GM12892 (cell line): ENCODE data around the gene NR2C2AP.

Source experiments
- POLR2A ChIP-seq: IDR thresholded peaks from 2 replicates; pipeline ENCODE4 v1.6.1; 2011; ENCODE audit warnings: low read depth, low read length, control low read depth
- POLR2AphosphoS5 ChIP-seq: IDR thresholded peaks from 2 replicates; pipeline ENCODE4 v1.6.1; 2011; ENCODE audit warnings: low read depth, low read length, control low read depth
- TAF1 ChIP-seq: IDR thresholded peaks from 2 replicates; pipeline ENCODE4 v1.6.1; 2011; ENCODE audit warnings: low read depth, mild to moderate bottlenecking, control low read depth, low read length, borderline replicate concordance

GRCh38 chr19:19193926-19194325 is 9.3 kb downstream of the NR2C2AP start:
- TF ChIP-seq POLR2A: no peak
- no peak for TF ChIP-seq POLR2AphosphoS5
- TF ChIP-seq TAF1: no peak
